Natural killer cell (primary cell): Measurements from ENCODE around the gene NR3C2. TPM values are rescaled to one million over a fixed set of nuclear protein-coding genes. Genes with fewer than 3 reads are reported as not detected.
A peak's percentile ranks its signal among the peaks of the same experiment; 100 is the strongest.

Experiments used
- ATAC-seq, 3 donors: fragments of 150-1000 bp in 2 of 3; fragments of 200-7000 bp in 1 of 3; cut with Tn5 transposase; 1 replicate in 1 of 3; 2 replicates in 2 of 3; pipeline ENCODE4 v1.10.0; 2021; ENCODE audit warnings: mild to moderate bottlenecking in 2 of 3, moderate library complexity in 2 of 3
- DNase-seq, 2 donors: peaks; one replicate each; pipeline versions ENCODE4 v3.0.0 to v3.0.0-alpha.2; 2013 to 2021; ENCODE audit warnings: mixed read lengths in 1 of 2
- H3K27ac ChIP-seq: one replicate; pipeline ENCODE4 v1.5.1; 2013; ENCODE audit warnings: mild to moderate bottlenecking, low read length
- H3K27me3 ChIP-seq: one replicate; pipeline ENCODE4 v1.6.1; 2013; ENCODE audit warnings: low read length; ENCODE audit not compliant: control insufficient read depth, insufficient read depth
- H3K36me3 ChIP-seq: one replicate; pipeline ENCODE4 v1.6.1; 2013; ENCODE audit warnings: low read length; ENCODE audit not compliant: control insufficient read depth, insufficient read depth
- H3K4me1 ChIP-seq: one replicate; pipeline ENCODE4 v1.6.1; 2013; ENCODE audit warnings: low read length; ENCODE audit not compliant: control insufficient read depth, insufficient read depth
- H3K4me3 ChIP-seq: one replicate; pipeline ENCODE4 v1.5.1; 2013; ENCODE audit warnings: low read length
- H3K9me3 ChIP-seq: one replicate; pipeline ENCODE4 v1.6.1; 2013; ENCODE audit warnings: low read length; ENCODE audit not compliant: control insufficient read depth, insufficient read depth
- H3K27ac Mint-ChIP-seq, 2 donors: one replicate each; pipeline ENCODE4 v1.8.0; 2022; ENCODE audit warnings: mild to moderate bottlenecking in 2 of 2, mixed read lengths in 2 of 2, moderate library complexity in 1 of 2
- H3K27me3 Mint-ChIP-seq, 2 donors: one replicate each; pipeline ENCODE4 v1.8.0; 2022; ENCODE audit warnings: low read depth in 2 of 2, mixed read lengths in 2 of 2
- H3K36me3 Mint-ChIP-seq: one replicate; pipeline ENCODE4 v1.8.0; 2022; ENCODE audit warnings: mixed read lengths
- H3K4me1 Mint-ChIP-seq, 2 donors: one replicate each; pipeline ENCODE4 v1.8.0; 2022; ENCODE audit warnings: mixed read lengths in 2 of 2
- H3K4me3 Mint-ChIP-seq: one replicate; pipeline ENCODE4 v1.8.0; 2022; ENCODE audit warnings: mild to moderate bottlenecking, moderate library complexity, mixed read lengths
- H3K9me3 Mint-ChIP-seq, 2 donors: one replicate each; pipeline ENCODE4 v1.8.0; 2022; ENCODE audit warnings: mixed read lengths in 2 of 2
- WGBS: methylation state at CpG from one replicate; pipeline ENCODE4 v1.1.7; 2013; ENCODE audit warnings: missing lambda C conversion rate; ENCODE audit not compliant: insufficient coverage; 5-methylcytosine and 5-hydroxymethylcytosine counted together
- intact Hi-C: fragments of 100-400 bp; cut with micrococcal nuclease; formaldehyde crosslinking; loops from one replicate; pipeline ENCODE4 v1.14.2; 2022
- total RNA-seq, 4 donors: library from RNA; stranded (reverse); fragments of 120-200 nt in 1 of 4; gene quantifications; one replicate each; pipeline versions ENCODE4 v1.2.3 to v1.2.4, GENCODE V29; 2013 to 2022
- TF ChIP-seq, protein P1 (sequence below): fragments of 200-600 bp; IDR thresholded peaks from one replicate; pipeline ENCODE4 v1.8.0; 2022; ENCODE audit warnings: antibody characterized with exemption

The NR3C2 gene
- total RNA-seq, 3 donors from 2014 or later (not counting 1 experiment from before 2014, with no cell fraction given): 4.2 to 8.6 (median 6.3) TPM

DNA sequence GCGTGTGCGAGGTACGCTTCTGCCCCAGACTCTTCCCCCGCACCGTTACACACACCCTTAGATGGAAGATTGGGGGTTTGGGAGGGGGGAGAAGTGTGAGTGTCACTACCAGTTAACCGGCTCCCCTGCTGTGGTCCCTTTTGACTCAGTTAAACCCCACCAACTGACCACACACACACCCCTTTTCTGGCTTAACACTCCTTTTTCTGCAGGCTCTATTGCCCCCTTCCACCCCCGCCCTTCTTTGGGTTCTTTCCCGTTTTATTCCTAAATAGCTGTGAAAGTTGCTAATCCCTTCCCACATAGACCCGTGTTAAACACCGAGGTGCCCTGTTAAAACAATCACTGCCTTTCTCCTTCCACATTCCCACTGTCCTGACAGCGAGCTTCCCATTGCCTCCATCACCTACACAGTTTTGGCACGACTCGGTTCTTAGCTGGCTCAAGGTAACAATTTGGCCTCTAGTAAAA, 3.7 kb upstream of the NR3C2 start:
- H3K27ac ChIP-seq: peak overlapping the region; percentile 17
- H3K9me3 Mint-ChIP-seq: no peaks in the 10 kb centered on the region
- peaks cover 13% of the 10 kb centered on the region for H3K27me3 ChIP-seq
- peaks cover 29% of the 10 kb centered on the region for H3K4me1 ChIP-seq
- H3K27me3 Mint-ChIP-seq: peaks cover 14 to 17% of the 10 kb centered on the region in 2 donors
- H3K4me1 Mint-ChIP-seq: peaks cover 25 to 27% of the 10 kb centered on the region in 2 donors
- TF ChIP-seq, protein P1, sequence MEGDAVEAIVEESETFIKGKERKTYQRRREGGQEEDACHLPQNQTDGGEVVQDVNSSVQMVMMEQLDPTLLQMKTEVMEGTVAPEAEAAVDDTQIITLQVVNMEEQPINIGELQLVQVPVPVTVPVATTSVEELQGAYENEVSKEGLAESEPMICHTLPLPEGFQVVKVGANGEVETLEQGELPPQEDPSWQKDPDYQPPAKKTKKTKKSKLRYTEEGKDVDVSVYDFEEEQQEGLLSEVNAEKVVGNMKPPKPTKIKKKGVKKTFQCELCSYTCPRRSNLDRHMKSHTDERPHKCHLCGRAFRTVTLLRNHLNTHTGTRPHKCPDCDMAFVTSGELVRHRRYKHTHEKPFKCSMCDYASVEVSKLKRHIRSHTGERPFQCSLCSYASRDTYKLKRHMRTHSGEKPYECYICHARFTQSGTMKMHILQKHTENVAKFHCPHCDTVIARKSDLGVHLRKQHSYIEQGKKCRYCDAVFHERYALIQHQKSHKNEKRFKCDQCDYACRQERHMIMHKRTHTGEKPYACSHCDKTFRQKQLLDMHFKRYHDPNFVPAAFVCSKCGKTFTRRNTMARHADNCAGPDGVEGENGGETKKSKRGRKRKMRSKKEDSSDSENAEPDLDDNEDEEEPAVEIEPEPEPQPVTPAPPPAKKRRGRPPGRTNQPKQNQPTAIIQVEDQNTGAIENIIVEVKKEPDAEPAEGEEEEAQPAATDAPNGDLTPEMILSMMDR: no peak
- DNase-seq: no peak
- H3K36me3 ChIP-seq: no peaks in the 10 kb centered on the region
- peak overlapping the region; percentile 78 for H3K4me3 ChIP-seq
- no peaks in the 10 kb centered on the region for H3K9me3 ChIP-seq
- H3K27ac Mint-ChIP-seq: peak overlapping the region; percentile 15 to 78
- ATAC-seq: no peak
- intact Hi-C loops: loop anchor here (10.0 kb wide), 1 partner anchor 391 kb away; no protein-coding TSS in a partner anchor
- 11% methylated on average over 6 of the region's 13 CpGs for WGBS
- H3K36me3 Mint-ChIP-seq: no peaks in the 10 kb centered on the region
- H3K4me3 Mint-ChIP-seq: peak overlapping the region; percentile 89

DNA sequence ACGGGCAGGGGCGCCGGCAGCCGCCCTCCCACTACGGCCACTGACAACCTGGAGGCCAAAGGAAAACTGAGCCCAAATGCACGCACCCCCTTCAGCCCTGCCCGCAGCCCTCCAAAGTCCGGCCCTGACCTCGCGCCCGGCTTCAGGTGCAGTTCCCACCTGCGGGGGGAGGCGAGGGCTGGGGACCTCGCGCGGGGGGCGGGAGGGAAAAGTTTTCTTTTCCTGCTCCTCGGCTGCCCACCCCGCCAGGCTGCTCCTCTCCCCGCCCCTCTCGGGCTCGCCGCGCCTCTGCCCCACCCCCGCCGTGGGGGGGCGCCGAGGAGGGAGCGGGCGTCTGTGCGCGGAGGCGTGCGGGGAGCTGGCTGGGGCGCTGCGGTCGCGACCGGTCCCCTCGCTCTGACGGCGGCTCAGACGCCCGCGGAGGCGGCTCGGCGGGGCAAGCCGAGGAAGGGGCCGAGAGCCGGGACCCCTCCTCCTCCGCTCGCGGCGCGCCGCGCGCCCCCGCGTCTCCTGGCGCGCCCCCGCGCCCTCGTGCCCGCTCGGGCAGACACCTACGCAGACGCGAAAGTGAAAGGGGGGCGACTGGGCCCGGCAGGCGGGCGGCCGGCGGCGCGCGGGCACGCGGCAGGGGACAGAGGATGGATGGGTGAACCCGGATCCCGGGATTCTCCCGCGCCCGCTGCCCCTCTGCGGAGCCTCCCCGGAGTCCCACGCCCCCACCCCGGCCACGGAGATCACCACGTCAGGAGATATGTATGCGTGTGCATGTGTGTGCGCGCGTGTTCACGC, 3.1 kb upstream of the NR3C2 start:
- TF ChIP-seq, protein P1: no peak
- no peaks in the 10 kb centered on the region for H3K36me3 Mint-ChIP-seq
- peaks cover 29% of the 10 kb centered on the region for H3K4me1 ChIP-seq
- under 1% methylated on average over 93 of the region's 98 CpGs for WGBS
- DNase-seq: peak; percentile 64 to 87
- intact Hi-C loops: loop anchor here (10.0 kb wide), 1 partner anchor 390 kb away; no protein-coding TSS in a partner anchor
- H3K27ac ChIP-seq: peak overlapping the region; percentile 58
- peak overlapping the region; percentile 89 for H3K4me3 Mint-ChIP-seq
- peaks cover 18 to 19% of the 10 kb centered on the region in 2 donors for H3K27me3 Mint-ChIP-seq
- ATAC-seq: peak; percentile 35 to 52 (median 43)
- peak overlapping the region in 1 of 2 donors; percentile 78 for H3K27ac Mint-ChIP-seq
- peaks cover 13% of the 10 kb centered on the region for H3K27me3 ChIP-seq
- no peaks in the 10 kb centered on the region for H3K9me3 Mint-ChIP-seq
- peaks cover 28 to 29% of the 10 kb centered on the region in 2 donors for H3K4me1 Mint-ChIP-seq
- peak overlapping the region; percentile 90 for H3K4me3 ChIP-seq
- no peaks in the 10 kb centered on the region for H3K9me3 ChIP-seq
- H3K36me3 ChIP-seq: no peaks in the 10 kb centered on the region

DNA sequence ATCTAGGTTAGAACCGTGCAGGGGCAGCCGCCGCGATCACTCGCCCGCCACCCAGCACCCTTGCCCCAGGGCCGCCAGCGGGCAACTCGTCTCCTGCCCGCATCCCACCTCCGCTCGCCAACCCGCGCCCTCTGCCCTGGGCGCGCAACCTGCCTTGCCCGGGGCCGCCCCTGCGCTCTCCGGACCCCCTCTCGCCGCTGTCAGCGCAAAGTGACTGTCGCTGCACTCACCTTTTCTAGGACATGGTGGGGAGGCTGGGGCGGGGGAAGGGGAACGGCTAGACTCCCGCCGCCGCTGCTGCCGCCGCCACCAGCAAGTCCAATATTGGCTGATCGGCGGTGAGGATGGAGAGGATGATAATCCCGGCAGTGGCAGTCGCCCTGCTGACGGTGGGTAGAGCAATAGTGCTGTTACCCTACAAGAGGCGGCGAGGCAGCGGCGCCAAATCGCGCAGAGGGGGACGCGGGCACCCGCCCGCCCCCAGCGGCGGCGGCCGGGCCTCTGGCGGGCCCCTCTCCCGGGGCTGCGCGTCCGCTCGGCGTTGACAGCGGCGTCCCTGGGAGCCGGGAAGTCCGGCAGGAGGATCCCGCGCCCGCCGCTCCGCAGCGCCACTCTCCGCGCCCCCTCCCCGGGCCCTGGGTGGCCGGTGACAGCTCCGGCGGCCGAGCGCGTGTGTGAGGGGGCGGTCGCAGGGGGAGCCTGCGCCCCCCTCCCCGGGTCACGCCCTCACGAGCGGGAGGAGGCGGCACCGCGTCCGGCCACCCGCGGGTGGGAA, 2.3 kb upstream of the NR3C2 start:
- WGBS: under 1% methylated on average over 89 of the region's 89 CpGs
- H3K4me3 ChIP-seq: peak overlapping the region; percentile 90
- H3K4me1 ChIP-seq: peaks cover 29% of the 10 kb centered on the region
- ATAC-seq: peak in 1 of 3 donors; percentile 8
- H3K9me3 ChIP-seq: no peaks in the 10 kb centered on the region
- DNase-seq: peak; percentile 26 to 73
- intact Hi-C loops: loop anchor here (10.0 kb wide), 1 partner anchor 390 kb away; no protein-coding TSS in a partner anchor
- H3K27ac ChIP-seq: peak overlapping the region; percentile 58
- Mint-ChIP-seq H3K36me3 (no peaks in the 10 kb centered on the region), H3K9me3 (no peaks in the 10 kb centered on the region), H3K4me3 (peak overlapping the region; percentile 86), H3K27me3 (peaks cover 18 to 23% of the 10 kb centered on the region in 2 donors), H3K27ac (peak overlapping the region in 1 of 2 donors; percentile 95), H3K4me1 (peaks cover 28 to 29% of the 10 kb centered on the region in 2 donors)
- H3K36me3 ChIP-seq: no peaks in the 10 kb centered on the region
- peaks cover 13% of the 10 kb centered on the region for H3K27me3 ChIP-seq
- TF ChIP-seq, protein P1: no peak
